ENCODE measurements around the gene SLC25A21.
"Not testable (repeated sequence)": the region's sequence is repeated elsewhere in the genome, so short reads cannot be mapped to it uniquely, and the experiment has no call there.

The SLC25A21 gene

DNA sequence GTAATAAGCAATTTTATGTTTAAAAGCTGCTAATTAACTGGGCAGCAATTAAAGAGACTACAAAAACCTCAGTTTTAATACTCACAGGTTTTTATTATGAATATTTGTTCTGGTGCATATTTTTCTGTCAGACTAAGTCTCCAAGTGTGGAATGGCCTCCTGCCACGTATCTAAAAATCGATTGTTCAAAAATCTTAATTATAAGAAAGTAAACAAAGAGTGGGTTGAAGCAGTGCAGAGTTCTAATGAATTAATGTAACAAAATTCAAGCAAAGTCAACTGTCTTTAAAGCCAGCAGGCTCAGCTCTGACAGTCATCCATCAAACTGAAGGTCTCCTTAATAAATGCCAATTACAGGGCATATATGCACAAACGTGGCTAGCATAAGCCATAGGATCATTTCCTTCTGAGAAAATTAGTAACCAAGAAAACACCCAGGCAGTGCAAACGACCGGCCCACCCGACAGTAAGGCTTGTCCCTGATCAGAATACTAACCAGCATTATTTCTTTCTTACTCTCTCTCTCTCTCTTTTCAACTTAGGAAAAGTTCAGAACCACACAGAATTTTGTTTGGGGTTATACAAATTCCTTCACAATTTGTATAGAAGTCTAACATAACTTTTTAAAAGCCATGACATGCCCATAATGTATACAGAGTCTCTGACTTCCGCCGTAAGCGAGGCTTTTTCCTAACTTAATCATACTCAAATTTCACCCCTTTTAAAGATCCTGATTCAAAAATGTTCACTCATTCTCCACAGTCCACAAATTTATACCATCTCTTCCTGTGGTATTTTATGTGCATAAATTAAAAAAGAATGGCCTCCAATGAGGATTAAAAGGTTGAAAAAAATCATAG lies 83.8 kb downstream of the SLC25A21 start:
- DNase-seq (ENCODE audit: low spot score), result no peak

GRCh38 chr14:37087520-37087919 lies 84.9 kb downstream of the SLC25A21 start:
- DNase-seq (ENCODE audit: low spot score), result no peak

GRCh38 chr14:37083599-37083998 lies 88.8 kb downstream of the SLC25A21 start:
- DNase-seq (ENCODE audit: low spot score), result no peak

DNA sequence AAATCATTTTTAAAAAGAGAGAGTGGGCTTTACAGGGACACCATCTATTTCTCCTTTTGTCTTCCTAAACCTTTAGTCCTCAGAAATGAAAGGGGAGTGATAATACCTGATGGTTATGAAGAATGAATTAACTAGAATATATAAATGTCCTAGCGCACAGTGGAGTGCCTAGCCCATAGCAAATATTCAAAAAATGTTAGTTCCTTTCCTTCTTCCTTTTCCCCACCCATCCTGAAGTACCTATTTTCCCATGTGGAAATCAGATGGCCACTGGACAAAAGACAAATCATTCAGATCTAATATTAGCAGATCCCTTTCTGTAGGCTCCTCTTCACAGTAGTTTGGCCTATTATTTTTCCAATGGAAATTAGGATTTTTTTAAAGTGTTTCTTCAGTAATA lies 90.0 kb downstream of the SLC25A21 start:
- DNase-seq (ENCODE audit: low spot score), result no peak

- DNase-seq (ENCODE audit: low spot score), result no peak
Measured at GRCh38 chr14:37081856-37082255, 90.5 kb downstream of the SLC25A21 start.

DNA sequence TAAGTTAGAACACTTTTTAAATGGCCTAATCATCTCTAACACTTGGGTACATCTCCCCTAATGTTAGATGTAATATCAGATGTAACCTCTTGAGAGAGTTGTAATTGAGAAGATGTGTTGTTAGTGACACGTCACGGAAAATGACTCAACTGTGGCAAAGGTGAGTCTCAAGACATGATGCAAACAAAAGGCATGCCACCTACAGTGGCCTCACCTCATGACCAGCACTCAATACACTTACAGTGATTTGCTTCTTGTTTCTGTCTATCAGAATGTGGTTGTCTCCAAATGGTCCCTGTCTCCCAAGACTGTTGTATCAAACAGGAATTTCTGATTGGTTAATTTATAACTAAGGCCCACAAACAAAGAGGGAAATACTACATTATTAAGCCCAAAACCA lies 91.2 kb downstream of the SLC25A21 start:
- no peak for DNase-seq (ENCODE audit: low spot score)

DNA sequence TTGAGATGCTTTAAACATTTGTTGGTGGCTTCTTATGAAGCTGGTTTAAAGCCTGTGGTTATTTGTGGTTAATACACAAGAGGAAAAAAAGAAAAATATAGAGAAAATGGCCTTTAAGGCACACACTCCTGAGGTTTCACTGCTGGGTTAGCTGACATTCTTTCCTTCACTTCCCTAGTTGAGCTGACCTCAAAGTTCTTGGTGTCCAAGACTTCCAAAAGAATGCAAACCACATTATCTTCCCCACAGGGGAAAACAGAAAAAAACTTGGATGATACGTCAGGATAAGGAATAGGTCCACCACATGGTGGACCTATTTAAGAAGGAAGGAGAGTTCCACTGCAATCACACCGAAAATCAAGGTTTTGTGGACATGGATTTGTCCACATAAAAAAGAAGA lies 94.3 kb downstream of the SLC25A21 start:
- DNase-seq (ENCODE audit: low spot score), result no peak

DNA sequence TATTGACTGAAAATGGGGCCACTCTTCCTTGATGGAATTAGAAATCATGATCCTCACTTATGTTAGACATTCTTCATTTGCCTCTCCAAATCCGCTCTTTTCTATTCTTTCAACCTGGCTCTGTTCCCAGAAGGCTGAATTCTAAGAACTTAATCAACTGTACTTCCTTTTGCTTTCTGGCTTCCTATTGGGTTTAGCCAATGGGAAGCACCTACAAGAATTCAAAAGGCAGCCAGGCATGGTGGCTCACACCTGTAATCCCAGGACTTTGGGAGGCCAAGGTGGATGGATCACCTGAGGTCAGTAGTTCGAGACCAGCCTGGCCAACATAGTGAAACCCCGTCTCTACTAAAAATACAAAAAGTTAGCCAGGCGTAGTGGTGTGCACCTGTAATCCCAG lies 98.1 kb downstream of the SLC25A21 start:
- DNase-seq (ENCODE audit: low spot score), result not testable (repeated sequence)

GRCh38 chr14:37063467-37064240 lies 108.8 kb downstream of the SLC25A21 start:
- no peak for DNase-seq (ENCODE audit: low spot score)

DNA sequence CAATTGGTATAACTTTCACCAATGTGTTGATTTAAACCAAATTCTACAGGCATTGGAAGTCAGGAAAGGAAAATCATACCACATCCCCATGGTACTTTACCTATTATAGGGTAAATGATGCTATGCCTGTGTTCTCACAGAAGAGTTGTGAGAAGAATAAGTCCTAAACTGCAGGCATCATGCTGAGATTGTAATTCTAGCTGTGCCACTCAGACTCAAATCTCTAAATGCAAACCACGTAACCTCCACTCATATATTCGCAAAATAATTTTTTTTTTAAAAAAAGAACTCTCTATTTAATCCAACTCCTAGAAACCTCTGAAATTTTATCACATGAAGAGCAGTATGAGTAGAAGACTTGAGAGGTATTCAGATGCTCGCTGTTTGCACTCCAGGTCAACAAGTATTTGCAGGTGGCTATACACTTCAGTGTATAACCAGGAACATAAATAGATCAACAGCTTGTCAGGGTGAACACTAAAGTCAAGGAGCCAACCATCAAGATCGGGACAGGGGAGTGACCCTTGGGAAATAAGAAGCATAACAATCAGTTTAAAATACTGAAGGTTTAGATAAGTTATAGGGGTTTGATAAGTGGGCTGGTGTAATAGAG lies 110.1 kb downstream of the SLC25A21 start:
- no peak for DNase-seq (ENCODE audit: low spot score)

- no peak for DNase-seq (ENCODE audit: low spot score)
Measured at GRCh38 chr14:37061697-37062096, 110.7 kb downstream of the SLC25A21 start.

DNA sequence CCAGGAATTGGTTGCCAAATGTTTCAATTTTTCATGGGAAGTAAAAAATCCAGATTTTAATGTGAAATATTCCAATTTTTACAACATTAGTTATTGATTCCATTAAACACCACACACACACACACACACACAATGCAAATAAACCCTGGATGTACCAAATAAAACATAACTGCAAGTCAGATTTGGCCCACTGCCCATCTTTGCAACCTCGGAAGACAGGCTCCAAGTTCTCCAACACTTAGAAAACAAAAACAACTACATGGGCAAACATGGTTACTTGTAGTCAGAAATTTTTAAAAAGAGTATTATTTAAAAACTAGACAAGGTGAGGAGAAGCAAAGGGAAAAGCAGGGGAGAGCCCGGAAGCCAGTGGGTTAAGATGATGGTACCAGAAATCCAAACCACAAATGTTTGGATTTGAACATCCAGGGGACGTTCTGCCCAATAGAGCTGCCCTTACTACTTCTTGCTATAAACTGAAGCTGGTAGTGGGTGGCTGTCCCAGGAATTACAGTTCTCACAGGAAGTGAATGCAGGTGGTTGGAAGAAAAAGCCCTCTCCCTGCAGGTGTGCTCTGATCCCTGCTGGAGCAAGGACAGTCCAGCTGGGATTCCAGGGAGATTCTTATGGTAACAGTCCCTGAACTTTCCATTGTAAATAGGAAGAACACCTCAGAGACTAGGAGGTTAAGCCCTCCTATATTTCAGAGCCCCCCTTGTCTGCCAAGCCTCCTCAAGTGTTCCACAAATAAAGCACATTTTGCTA lies 111.7 kb downstream of the SLC25A21 start:
- no peak for DNase-seq (ENCODE audit: low spot score)

- DNase-seq (ENCODE audit: low spot score), result no peak
Measured at GRCh38 chr14:37057776-37058175, 114.6 kb downstream of the SLC25A21 start.

- DNase-seq (ENCODE audit: low spot score), result no peak
Measured at GRCh38 chr14:37056473-37056872, 115.9 kb downstream of the SLC25A21 start.

GRCh38 chr14:37054869-37055268 lies 117.5 kb downstream of the SLC25A21 start:
- DNase-seq (ENCODE audit: low spot score), result no peak

GRCh38 chr14:37054144-37054543 lies 118.3 kb downstream of the SLC25A21 start:
- no peak for DNase-seq (ENCODE audit: low spot score)

DNA sequence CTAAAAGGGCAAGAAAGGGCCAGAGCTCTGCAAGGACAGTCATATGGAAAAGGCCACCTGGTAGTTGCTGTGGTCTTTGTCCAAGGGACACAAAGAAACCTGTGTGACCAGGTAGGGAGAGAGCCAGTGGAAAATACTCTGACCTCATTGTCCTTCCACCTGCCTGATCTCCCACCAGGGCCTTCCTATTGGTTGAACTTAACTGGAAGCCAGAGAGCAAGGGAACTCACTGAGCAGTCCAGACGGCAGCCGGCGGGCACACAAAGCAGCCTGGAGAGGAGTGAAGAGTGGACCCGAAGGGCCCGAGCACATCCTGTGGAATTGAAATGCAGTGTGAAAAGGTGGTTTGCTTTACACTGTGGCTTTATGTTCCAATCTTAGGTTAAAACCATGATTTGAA lies 120.7 kb downstream of the SLC25A21 start:
- no peak for DNase-seq (ENCODE audit: low spot score)

GRCh38 chr14:37051153-37051552 lies 121.3 kb downstream of the SLC25A21 start:
- no peak for DNase-seq (ENCODE audit: low spot score)

DNA sequence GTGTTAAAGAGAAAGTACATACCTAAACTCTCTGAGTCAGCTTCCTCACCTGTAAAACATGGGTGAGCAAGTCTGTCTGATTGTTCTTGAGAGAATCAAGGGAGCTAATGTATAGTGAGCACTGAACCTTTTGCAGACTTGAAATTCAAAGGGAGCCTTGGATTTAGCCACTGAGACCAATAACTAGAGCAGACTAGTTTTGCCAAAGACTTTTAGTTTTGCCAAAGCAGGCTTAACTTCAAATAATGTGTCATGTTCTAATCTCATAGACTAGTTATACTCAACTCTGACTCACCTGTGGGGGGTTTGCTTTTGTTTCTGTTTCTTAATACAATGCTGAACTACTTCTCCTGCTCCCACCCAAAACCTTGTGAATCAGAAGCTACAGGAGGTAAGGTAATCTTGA lies 123.7 kb downstream of the SLC25A21 start:
- DNase-seq (ENCODE audit: low spot score), result no peak

GRCh38 chr14:37047996-37048395 lies 124.4 kb downstream of the SLC25A21 start:
- DNase-seq (ENCODE audit: low spot score), result no peak

DNA sequence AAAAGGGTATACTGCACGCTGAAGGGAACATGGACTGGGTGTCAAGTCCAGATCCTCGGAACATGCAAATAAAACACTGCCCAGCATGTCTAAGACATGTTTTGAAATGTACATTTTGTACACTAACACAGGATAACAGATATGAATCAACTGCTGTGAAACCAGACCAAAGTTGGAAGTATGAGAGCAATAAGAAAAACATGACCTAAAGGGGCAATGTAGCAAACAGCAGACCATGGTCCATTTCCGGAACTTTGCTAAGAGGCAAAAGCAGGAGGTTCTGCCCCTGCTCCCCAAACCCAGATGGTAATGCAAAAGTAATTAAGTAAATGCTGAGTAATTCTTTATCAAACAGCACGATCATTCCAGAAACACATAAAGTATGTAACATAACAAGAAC lies 125.2 kb downstream of the SLC25A21 start:
- no peak for DNase-seq (ENCODE audit: low spot score)

DNA sequence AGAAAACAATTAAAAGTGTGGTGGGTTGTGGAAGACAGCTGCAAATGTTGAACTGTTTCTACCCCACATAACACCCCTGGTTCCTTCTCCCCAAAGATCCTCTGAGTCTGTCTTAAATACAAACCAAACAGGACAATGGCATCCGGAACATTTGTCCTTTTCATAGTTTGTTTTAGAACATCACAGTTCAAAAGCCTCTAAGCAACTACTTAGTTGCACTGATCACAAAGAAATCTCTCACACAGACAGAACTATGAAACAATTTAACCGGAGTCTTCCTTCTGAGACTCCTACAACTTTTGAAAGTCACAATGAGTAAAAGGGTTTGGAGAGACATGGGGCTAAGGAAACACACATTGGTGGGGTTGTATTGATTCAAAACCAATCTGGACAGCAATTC lies 125.6 kb downstream of the SLC25A21 start:
- no peak for DNase-seq (ENCODE audit: low spot score)

Data from activated CD4-positive, alpha-beta T cell treated with anti-CD3 and anti-CD28 coated beads, Interleukin-2, Interleukin-4, amounts not matched to agents 100 ng/mL and 50 ng/mL, durations not matched to agents 16 hours and 8 hours (primary cell).